CD1c-positive myeloid dendritic cell (primary cell): ENCODE results near the gene KIFC3.
"Not testable (repeated sequence)": the region's sequence is repeated elsewhere in the genome, so short reads cannot be mapped to it uniquely, and the experiment has no call there.

Experiments used
- DNase-seq: peaks from one replicate; pipeline ENCODE4 v3.0.0-alpha.2; 2016; ENCODE audit errors: extremely low spot score

The KIFC3 gene

GRCh38 chr16:57824888-57825287 lies 22.6 kb upstream of the KIFC3 start:
- no peak for DNase-seq

- no peak for DNase-seq
Observed at GRCh38 chr16:57823836-57824235, 21.5 kb upstream of the KIFC3 start.

- DNase-seq, result no peak
Observed at GRCh38 chr16:57822856-57823255, 20.6 kb upstream of the KIFC3 start.

GRCh38 chr16:57822018-57822553 lies 19.8 kb upstream of the KIFC3 start:
- DNase-seq, result no peak

- no peak for DNase-seq
Observed at GRCh38 chr16:57821149-57821971, 19.1 kb upstream of the KIFC3 start.

GRCh38 chr16:57818377-57819064 lies 16.2 kb upstream of the KIFC3 start:
- no peak for DNase-seq

- no peak for DNase-seq
Observed at GRCh38 chr16:57817680-57818079, 15.4 kb upstream of the KIFC3 start.

GRCh38 chr16:57815987-57816745 lies 13.9 kb upstream of the KIFC3 start:
- DNase-seq, result peak; percentile 91

- DNase-seq, result no peak
Observed at GRCh38 chr16:57814896-57815295, 12.6 kb upstream of the KIFC3 start.

- no peak for DNase-seq
Observed at GRCh38 chr16:57813466-57813865, 11.2 kb upstream of the KIFC3 start.

- DNase-seq, result not testable (repeated sequence)
Observed at GRCh38 chr16:57811340-57811739, 9.0 kb upstream of the KIFC3 start.

- peak; percentile 96 for DNase-seq
Observed at GRCh38 chr16:57810197-57811031, 8.1 kb upstream of the KIFC3 start.

GRCh38 chr16:57809276-57810196 lies 7.2 kb upstream of the KIFC3 start:
- peak; percentile 62 for DNase-seq

- DNase-seq, result peak; percentile 18
Observed at GRCh38 chr16:57808589-57809228, 6.4 kb upstream of the KIFC3 start.

GRCh38 chr16:57807968-57808528 lies 5.8 kb upstream of the KIFC3 start:
- peak; percentile 78 for DNase-seq

- DNase-seq, result no peak
Observed at GRCh38 chr16:57807252-57807967, 5.1 kb upstream of the KIFC3 start.

GRCh38 chr16:57805176-57805575 lies 2.9 kb upstream of the KIFC3 start:
- no peak for DNase-seq

- no peak for DNase-seq
Observed at GRCh38 chr16:57804111-57804837, 2.0 kb upstream of the KIFC3 start.
